ENCODE data around the gene NKX2-1. TPM values are rescaled to one million over a fixed set of nuclear protein-coding genes. Genes with fewer than 3 reads are reported as not detected.

The NKX2-1 gene
- polyA plus RNA-seq, 3 donors: not detected

Other genes with a start within 250 kb of the NKX2-1 start
- 10 to 100 TPM; 54.2 to 60.5 (median 57.7) TPM for gene MBIP, start 199.6 kb downstream of the NKX2-1 start, polyA plus RNA-seq (ENCODE audit: insufficient read length in 3 of 3)
- not detected for gene NKX2-8, start 62.4 kb upstream of the NKX2-1 start, polyA plus RNA-seq (ENCODE audit: insufficient read length in 3 of 3)
- gene PAX9, start 141.6 kb upstream of the NKX2-1 start, polyA plus RNA-seq (ENCODE audit: insufficient read length in 3 of 3): under 1 TPM; 0.20 to 0.37 (median 0.28) TPM

All from right renal cortex interstitium (tissue), 3 donors.